ENCODE measurements around the gene KIF26B. TPM values are rescaled to one million over a fixed set of nuclear protein-coding genes. Genes with fewer than 3 reads are reported as not detected.

The KIF26B gene
- total RNA-seq, 1 donor from 2014 or later: 5.1 TPM

DNA sequence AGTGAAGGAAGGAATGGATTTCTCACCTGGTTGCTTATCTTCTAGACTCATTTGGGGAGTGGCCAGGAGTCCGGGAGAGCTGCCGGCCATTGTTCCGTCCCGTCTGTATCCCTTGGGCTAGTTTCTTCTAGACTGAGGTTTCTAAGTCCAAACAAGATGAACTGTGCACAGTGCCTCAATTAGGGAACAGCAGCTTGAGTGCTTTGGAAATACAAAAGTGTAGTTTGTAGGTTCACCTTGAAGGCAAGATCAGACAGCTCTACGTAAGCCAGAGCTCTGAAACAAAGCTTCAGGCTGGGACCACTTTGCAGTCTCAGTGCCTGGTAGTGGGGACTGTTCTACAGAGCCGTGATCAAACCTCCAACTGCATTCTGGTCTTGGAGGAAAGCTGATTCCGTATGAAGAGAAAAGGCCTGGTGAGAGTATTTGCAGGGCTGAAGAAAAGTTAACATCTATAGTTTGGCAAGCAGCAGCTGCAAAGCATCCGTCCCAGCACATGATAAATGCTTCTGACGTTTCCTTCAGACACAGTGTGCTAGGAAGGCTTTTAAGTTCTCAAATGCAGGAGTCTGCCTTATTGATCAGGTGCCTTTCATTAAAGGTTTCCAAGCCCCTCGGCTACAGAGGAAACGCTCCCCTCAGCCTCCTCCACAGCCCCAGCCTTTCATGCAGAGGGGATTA, 432.8 kb downstream of the KIF26B start:
- Mint-ChIP-seq H3K4me3 (ENCODE audit: low read depth) (no peak overlapping the region), H3K4me1 (ENCODE audit: low read depth) (peaks cover 12% of the 10 kb centered on the region), H3K27me3 (peaks cover 12% of the 10 kb centered on the region), H3K36me3 (ENCODE audit: insufficient read depth) (no peaks in the 10 kb centered on the region), H3K27ac (no peak overlapping the region), H3K9me3 (ENCODE audit: low read depth) (no peaks in the 10 kb centered on the region)
- TF ChIP-seq CTCF (IDR thresholded peaks at IDR 0.05; ENCODE audit: unreplicated experiment): no peak
- no peak for DNase-seq (ENCODE audit: low spot score, unreplicated experiment)

GRCh38 chr1:245588116-245588639, 433.4 kb downstream of the KIF26B start:
- no peaks in the 10 kb centered on the region for H3K9me3 Mint-ChIP-seq (ENCODE audit: low read depth)
- no peak overlapping the region for H3K27ac Mint-ChIP-seq
- no peaks in the 10 kb centered on the region for H3K36me3 Mint-ChIP-seq (ENCODE audit: insufficient read depth)
- DNase-seq (ENCODE audit: low spot score, unreplicated experiment): no peak
- peaks cover 12% of the 10 kb centered on the region for H3K4me1 Mint-ChIP-seq (ENCODE audit: low read depth)
- H3K27me3 Mint-ChIP-seq: peaks cover 7% of the 10 kb centered on the region
- H3K4me3 Mint-ChIP-seq (ENCODE audit: low read depth): no peak overlapping the region
- TF ChIP-seq CTCF (IDR thresholded peaks at IDR 0.05; ENCODE audit: unreplicated experiment): no peak

DNA sequence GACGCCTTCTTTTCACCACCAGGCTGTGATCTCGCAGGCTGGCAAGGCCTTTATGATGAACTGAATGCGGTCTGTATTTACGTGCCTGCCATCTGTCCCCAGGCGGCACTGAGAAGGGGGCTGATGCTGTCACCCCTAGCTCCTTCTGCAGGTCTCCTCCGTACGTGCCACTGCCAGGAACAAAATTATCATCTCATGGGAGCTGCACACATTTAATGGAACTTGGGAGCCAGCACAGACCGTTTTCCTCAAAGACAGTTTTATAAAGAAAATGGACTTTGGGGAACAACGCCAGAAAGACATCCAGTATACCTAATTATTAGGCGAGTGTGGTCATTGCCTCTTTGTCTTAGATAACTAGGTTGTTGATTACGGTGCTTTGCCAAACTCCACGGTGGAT, 434.5 kb downstream of the KIF26B start:
- Mint-ChIP-seq H3K9me3 (ENCODE audit: low read depth) (peaks cover 5% of the 10 kb centered on the region), H3K36me3 (ENCODE audit: insufficient read depth) (no peaks in the 10 kb centered on the region), H3K27me3 (peaks cover 4% of the 10 kb centered on the region), H3K27ac (no peak overlapping the region), H3K4me3 (ENCODE audit: low read depth) (no peak overlapping the region), H3K4me1 (ENCODE audit: low read depth) (peaks cover 12% of the 10 kb centered on the region)
- no peak for DNase-seq (ENCODE audit: low spot score, unreplicated experiment)
- TF ChIP-seq CTCF (IDR thresholded peaks at IDR 0.05; ENCODE audit: unreplicated experiment): no peak

GRCh38 chr1:245589906-245590305, 435.1 kb downstream of the KIF26B start:
- no peak overlapping the region for H3K4me3 Mint-ChIP-seq (ENCODE audit: low read depth)
- peaks cover 4% of the 10 kb centered on the region for H3K27me3 Mint-ChIP-seq
- DNase-seq (ENCODE audit: low spot score, unreplicated experiment): no peak
- no peak for TF ChIP-seq CTCF (IDR thresholded peaks at IDR 0.05; ENCODE audit: unreplicated experiment)
- H3K36me3 Mint-ChIP-seq (ENCODE audit: insufficient read depth): no peaks in the 10 kb centered on the region
- H3K4me1 Mint-ChIP-seq (ENCODE audit: low read depth): peaks cover 11% of the 10 kb centered on the region
- no peak overlapping the region for H3K27ac Mint-ChIP-seq
- H3K9me3 Mint-ChIP-seq (ENCODE audit: low read depth): peaks cover 8% of the 10 kb centered on the region

DNA sequence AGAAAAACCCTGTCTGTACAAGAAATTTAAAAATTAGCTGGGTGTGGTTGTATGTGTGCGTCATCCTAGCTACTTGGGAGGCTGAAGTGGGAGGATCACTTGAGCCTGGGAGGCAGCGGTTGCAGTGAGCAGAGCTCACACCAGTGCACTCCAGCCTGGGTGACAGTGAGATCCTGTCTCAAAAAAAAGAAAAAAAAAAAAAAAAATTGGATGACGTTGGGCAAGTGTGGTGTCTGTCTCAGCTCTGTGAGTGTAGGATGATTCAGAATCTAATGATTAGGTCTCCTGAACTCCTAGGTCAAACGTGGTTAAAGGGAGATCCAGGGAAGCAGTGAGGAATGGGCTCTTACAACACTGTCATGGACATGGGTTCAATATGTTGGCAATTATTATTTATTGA, 435.9 kb downstream of the KIF26B start:
- H3K27ac Mint-ChIP-seq: no peak overlapping the region
- no peaks in the 10 kb centered on the region for H3K36me3 Mint-ChIP-seq (ENCODE audit: insufficient read depth)
- H3K4me3 Mint-ChIP-seq (ENCODE audit: low read depth): no peak overlapping the region
- peaks cover 7% of the 10 kb centered on the region for H3K4me1 Mint-ChIP-seq (ENCODE audit: low read depth)
- peaks cover 8% of the 10 kb centered on the region for H3K9me3 Mint-ChIP-seq (ENCODE audit: low read depth)
- H3K27me3 Mint-ChIP-seq: peaks cover 4% of the 10 kb centered on the region
- TF ChIP-seq CTCF (IDR thresholded peaks at IDR 0.05; ENCODE audit: unreplicated experiment): no peak
- no peak for DNase-seq (ENCODE audit: low spot score, unreplicated experiment)

Measured in progenitor cell of endocrine pancreas (in vitro differentiated cells).